AG09309 (cell line): ENCODE results near the gene SLC35B1.

ENCODE experiments used
- DNase-seq: peaks from one replicate; pipeline ENCODE4 v3.0.0-alpha.2; 2010; ENCODE audit warnings: low read depth
- H3K4me3 ChIP-seq: 2 replicates; pipeline ENCODE4 v1.5.1; 2011; ENCODE audit warnings: mild to moderate bottlenecking, low read depth, low read length, moderate library complexity; ENCODE audit not compliant: control insufficient read depth
- TF ChIP-seq, protein P1 (sequence below): IDR thresholded peaks from 2 replicates; pipeline ENCODE4 v1.5.1; 2011; ENCODE audit warnings: mild to moderate bottlenecking, low read depth, low read length, inconsistent platforms; ENCODE audit not compliant: insufficient read depth, control insufficient read depth; ENCODE audit errors: missing control alignments

SLC35B1 gene

DNA sequence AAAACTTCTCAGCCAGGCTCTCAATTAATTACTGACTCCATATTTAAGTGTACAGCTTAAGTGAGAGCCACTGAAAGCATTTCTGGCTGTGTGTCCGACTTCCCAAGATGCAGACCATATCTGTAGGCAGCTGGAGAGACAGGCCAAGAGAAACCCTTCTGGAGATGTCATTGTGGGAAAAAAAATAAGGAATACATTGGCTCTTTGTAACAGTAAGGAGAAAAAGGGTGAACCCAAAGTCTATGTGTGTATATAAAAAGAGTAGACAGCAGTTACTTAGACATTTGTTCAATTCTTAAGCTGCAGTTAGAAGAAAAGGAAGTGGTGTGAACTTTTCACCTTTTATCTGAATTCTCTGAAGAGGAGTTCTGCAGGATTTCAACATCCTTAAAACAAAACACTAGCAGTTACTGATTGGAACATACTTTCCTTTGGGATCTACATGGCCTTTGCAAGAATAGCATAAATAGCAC is 34.4 kb upstream of the SLC35B1 start:
- TF ChIP-seq, protein P1, sequence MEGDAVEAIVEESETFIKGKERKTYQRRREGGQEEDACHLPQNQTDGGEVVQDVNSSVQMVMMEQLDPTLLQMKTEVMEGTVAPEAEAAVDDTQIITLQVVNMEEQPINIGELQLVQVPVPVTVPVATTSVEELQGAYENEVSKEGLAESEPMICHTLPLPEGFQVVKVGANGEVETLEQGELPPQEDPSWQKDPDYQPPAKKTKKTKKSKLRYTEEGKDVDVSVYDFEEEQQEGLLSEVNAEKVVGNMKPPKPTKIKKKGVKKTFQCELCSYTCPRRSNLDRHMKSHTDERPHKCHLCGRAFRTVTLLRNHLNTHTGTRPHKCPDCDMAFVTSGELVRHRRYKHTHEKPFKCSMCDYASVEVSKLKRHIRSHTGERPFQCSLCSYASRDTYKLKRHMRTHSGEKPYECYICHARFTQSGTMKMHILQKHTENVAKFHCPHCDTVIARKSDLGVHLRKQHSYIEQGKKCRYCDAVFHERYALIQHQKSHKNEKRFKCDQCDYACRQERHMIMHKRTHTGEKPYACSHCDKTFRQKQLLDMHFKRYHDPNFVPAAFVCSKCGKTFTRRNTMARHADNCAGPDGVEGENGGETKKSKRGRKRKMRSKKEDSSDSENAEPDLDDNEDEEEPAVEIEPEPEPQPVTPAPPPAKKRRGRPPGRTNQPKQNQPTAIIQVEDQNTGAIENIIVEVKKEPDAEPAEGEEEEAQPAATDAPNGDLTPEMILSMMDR = no peak
- DNase-seq = no peak
- no peak overlapping the region for H3K4me3 ChIP-seq

DNA sequence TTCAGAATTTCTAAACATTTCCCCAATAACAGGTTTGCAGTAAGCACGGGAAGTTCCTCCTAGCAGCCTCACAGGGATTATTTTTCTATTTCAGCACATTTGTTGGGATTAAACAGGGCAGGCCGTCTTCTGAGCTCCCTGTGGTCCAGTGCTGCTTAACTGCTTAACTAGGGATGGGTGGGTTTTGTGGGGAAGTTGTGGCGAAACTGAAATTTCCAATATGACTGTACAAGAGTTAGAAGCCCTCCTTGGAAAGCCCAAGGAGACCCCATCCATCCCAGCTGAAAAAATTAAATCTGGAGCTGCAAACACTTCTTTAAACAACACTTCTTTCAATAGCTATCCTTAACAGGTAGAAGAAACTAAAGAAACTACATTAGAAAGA is 33.9 kb upstream of the SLC35B1 start:
- H3K4me3 ChIP-seq = no peak overlapping the region
- TF ChIP-seq, protein P1 = no peak
- DNase-seq = no peak

DNA sequence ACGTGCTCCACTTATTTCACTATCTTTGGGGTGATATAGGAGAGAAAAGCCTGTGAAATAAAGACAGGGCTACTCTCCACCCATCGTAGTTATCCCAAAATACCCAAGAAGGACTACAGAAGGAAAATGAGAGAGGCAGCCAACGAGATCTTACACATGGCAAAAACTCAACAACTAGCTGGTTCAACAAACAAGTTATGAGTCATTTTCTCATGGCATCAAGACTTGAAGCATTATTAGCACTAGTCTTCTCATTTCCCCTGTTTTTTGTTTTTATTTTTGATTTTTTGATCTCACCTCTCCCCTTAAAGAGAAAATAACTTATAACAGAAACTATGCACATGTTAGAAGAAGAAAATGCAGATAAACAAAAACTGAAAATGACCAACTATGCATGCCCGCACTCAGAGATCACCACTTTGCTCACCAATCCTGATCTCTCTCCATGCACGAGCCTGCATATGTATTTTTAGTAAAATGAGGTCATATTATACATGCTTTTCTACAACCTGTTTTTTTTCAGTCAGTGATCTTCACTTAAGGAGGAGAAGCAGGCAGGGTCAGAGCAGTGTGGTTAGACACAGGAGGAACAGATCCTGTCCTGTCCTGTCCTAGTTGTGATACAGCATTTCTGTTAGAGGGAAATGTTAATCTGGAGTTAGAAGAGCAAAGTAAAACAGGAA is 33.4 kb upstream of the SLC35B1 start:
- TF ChIP-seq, protein P1 = no peak
- H3K4me3 ChIP-seq = no peak overlapping the region
- DNase-seq = no peak

DNA sequence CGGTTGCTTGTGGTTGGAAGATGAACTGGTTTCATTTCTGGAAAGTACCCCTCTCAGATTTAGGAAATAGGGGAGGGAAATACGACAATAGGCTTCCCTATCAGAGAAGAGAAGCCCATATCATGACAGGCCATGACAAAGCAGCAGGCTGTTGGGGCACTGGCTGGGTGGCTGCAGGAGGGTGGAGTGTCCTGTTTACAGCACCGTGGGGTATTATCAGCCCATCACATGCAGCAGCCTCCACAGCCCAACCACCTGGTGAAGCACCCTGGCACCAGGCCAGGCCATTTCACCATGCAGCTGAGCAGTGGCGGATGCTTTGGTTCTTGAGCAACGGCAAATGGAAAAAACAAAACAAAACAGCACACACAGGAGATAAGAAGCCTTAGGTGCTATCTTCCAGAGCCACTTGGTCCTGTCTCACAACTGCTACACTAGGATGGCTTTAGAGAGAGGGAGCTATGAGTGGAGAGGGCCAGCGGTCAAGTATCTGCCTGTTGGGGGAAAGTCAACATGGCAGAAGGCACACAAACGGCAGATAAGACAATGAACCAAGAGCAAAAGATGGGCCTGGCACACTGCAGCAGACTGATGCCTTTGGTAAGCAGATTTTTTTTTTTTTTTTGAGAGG is 32.0 kb upstream of the SLC35B1 start:
- DNase-seq = no peak

DNA sequence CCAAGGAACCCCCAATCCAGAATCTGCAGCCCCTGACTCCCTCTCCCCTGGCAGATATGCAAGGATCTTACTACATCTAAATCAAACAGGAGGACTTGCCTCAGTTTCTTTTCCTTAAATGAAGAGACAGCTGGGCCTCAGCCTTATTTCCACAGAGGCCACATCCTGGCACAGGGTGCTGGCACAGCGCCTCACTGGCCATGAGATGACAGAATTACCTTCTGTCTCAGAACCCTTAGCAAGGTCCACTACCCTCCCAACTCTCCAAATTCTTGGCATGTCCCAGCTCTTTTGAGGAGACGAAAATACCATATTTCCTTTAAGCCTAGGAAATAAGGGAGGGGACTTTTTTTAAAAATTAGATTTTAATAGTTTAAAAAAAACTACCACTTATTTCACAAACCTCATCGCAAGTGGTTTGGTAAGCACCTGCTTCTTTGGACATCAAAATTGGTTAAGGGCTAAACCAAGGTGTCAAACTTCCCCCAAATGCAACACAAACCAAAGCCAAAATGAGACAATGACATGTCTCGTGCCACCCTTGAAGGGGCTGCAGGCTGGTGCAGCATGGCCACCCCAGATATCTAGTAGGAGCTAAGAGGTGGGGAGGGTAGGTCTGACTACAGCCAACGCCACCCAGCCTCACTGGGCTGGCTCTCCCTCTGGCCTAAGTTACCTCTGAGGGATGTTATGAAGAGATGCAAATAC is 30.8 kb upstream of the SLC35B1 start:
- no peak overlapping the region for H3K4me3 ChIP-seq
- TF ChIP-seq, protein P1 = no peak
- no peak for DNase-seq

More for the DNA sequence above, 32.0 kb upstream of the SLC35B1 start:
- no peak overlapping the region for H3K4me3 ChIP-seq
- TF ChIP-seq, protein P1 = no peak

DNA sequence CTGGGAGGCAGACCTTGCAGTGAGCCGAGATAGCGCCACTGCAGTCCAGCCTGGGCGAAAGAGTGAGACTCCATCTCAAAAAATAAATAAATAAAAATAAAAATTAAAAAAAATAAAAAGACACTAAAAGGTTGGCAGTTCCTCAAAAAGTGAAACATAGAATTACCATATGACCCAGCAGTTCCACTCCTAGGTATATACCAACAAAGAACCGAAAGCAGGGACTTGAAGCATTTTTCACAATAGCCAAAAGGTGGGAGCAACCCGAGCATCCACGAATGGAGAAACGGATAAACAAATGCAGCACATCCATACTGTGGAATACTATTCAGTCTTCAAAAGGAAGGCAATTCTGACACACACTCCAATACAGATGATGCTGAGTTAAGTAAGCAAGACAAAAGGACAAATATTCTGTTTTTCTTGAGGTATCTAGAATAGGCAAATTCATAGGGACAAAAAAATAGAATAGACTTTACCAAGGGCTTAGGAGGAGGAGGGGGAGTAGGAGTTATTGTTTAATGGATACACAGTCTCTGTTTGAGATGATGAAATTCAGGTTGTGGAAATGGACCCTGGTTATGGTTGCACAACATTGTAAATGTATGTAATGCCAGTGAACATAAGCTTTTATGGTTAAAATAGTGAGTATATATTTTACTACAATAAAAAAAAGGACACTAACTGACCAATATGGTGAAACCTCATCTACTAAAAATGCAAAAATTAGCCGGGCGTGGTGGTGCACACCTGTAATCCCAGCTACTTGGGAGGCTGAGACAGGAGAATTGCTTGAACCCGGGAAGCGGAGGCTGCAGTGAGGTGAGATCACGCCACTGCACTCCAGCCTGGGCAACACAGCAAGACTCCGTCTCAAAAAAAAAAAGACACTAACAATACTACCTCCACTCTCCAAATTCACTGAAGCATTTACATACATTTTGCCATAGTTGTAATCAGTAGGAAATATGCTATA is 27.0 kb upstream of the SLC35B1 start:
- DNase-seq = no peak
- H3K4me3 ChIP-seq = no peak overlapping the region
- TF ChIP-seq, protein P1 = no peak
